Measurements from ENCODE around the gene SNF8.

GRCh38 chr17:48882272-48882671 lies 62.4 kb downstream of the SNF8 start:
- TF ChIP-seq, protein P1, sequence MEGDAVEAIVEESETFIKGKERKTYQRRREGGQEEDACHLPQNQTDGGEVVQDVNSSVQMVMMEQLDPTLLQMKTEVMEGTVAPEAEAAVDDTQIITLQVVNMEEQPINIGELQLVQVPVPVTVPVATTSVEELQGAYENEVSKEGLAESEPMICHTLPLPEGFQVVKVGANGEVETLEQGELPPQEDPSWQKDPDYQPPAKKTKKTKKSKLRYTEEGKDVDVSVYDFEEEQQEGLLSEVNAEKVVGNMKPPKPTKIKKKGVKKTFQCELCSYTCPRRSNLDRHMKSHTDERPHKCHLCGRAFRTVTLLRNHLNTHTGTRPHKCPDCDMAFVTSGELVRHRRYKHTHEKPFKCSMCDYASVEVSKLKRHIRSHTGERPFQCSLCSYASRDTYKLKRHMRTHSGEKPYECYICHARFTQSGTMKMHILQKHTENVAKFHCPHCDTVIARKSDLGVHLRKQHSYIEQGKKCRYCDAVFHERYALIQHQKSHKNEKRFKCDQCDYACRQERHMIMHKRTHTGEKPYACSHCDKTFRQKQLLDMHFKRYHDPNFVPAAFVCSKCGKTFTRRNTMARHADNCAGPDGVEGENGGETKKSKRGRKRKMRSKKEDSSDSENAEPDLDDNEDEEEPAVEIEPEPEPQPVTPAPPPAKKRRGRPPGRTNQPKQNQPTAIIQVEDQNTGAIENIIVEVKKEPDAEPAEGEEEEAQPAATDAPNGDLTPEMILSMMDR (IDR thresholded peaks at IDR 0.05) = no peak
- no peak for TF ChIP-seq EP300 (IDR thresholded peaks at IDR 0.05)

Measured in suprapubic skin (tissue), 3 donors.